ENCODE data around the gene KRT79. TPM values are rescaled to one million over a fixed set of nuclear protein-coding genes. Genes with fewer than 3 reads are reported as not detected.

Gene KRT79
- total RNA-seq, 2 experiments from 2014 or later: not detected

DNA sequence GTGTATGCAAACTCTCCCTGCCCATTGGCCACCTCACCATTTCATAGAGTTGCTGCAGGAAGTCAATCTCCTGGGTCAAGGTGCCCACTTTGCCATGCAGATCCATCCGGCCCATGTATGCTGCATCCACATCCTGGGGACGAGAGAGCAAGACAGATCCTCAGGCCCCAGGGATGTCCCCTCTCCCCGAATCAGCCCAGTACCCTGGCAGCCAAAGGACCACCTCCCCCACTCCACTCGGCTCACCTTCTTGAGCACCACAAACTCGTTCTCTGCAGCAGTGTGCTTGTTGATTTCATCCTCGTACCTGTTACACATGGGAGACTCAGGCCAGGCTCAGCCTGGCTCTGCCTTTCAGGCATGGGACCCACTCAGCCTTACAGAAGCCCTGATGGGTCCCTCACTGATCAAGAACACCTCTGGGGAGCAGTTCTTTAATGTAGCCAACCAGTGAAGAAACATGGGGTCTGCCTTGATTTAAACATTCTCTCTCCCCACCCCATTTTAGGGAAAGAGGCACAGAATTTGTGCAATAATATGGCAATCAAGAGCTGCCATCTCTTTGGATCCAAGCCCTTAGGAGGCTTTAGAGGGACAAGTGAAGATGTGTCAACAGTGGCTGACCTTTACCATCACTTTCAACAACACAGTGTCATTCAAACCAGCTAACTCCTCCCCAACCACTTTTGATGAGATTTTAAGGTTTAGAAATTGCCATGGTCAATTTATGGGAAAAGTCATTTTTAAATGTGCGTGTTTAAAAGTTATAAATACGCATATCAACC lies 3.9 kb downstream of the KRT79 start:
- Mint-ChIP-seq H3K27ac (no peak overlapping the region), H3K36me3 (ENCODE audit: low read depth) (no peaks in the 10 kb centered on the region), H3K4me3 (no peak overlapping the region), H3K27me3 (ENCODE audit: low read depth) (no peaks in the 10 kb centered on the region), H3K4me1 (ENCODE audit: low read depth) (peaks cover 9% of the 10 kb centered on the region), H3K9me3 (ENCODE audit: insufficient read depth) (no peaks in the 10 kb centered on the region)
- DNase-seq: no peak
- POLR2A ChIA-PET: no interaction called here
- ATAC-seq: no peak
- CTCF ChIA-PET: no interaction called here

- no peak for DNase-seq
- Mint-ChIP-seq H3K36me3 (ENCODE audit: low read depth) (no peaks in the 10 kb centered on the region), H3K4me1 (ENCODE audit: low read depth) (peaks cover 8% of the 10 kb centered on the region), H3K27me3 (ENCODE audit: low read depth) (no peaks in the 10 kb centered on the region), H3K4me3 (no peak overlapping the region), H3K9me3 (ENCODE audit: insufficient read depth) (no peaks in the 10 kb centered on the region), H3K27ac (no peak overlapping the region)
- ATAC-seq: no peak
- ChIA-PET CTCF (interaction anchor here (0.7 to 1.4 kb wide), 4 partner anchors 42 to 243 kb away, joined by 3 to 6 read pairs (median 4); no protein-coding TSS in a partner anchor), POLR2A (no interaction called here)
Measured at GRCh38 chr12:52828591-52829021, 5.5 kb downstream of the KRT79 start.

DNA sequence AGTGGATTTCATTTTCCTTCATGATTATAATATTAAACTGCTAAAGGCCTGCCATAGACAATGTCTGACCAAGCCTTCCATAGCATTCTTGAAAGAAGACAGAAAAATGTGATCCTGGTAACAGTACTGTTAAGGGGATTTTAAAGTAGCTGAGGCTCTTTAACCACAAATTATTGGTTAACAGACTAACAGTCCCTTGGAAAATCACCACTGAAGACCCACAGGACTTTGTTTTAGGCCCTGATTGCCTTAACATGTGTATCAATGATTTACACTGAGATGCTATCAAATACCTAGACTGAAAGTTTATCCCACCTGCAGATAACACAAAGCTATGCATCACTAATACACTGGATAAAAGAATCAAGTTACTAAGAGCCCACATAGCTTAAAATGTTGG lies 6.0 kb downstream of the KRT79 start:
- Mint-ChIP-seq H3K4me1 (ENCODE audit: low read depth) (peaks cover 8% of the 10 kb centered on the region), H3K4me3 (no peak overlapping the region), H3K36me3 (ENCODE audit: low read depth) (no peaks in the 10 kb centered on the region), H3K9me3 (ENCODE audit: insufficient read depth) (no peaks in the 10 kb centered on the region), H3K27ac (no peak overlapping the region), H3K27me3 (ENCODE audit: low read depth) (no peaks in the 10 kb centered on the region)
- CTCF ChIA-PET: interaction anchor here (0.7 to 1.4 kb wide), 4 partner anchors 42 to 242 kb away, joined by 3 to 6 read pairs (median 4); no protein-coding TSS in a partner anchor
- POLR2A ChIA-PET: no interaction called here
- ATAC-seq (no peak), DNase-seq (no peak)

DNA sequence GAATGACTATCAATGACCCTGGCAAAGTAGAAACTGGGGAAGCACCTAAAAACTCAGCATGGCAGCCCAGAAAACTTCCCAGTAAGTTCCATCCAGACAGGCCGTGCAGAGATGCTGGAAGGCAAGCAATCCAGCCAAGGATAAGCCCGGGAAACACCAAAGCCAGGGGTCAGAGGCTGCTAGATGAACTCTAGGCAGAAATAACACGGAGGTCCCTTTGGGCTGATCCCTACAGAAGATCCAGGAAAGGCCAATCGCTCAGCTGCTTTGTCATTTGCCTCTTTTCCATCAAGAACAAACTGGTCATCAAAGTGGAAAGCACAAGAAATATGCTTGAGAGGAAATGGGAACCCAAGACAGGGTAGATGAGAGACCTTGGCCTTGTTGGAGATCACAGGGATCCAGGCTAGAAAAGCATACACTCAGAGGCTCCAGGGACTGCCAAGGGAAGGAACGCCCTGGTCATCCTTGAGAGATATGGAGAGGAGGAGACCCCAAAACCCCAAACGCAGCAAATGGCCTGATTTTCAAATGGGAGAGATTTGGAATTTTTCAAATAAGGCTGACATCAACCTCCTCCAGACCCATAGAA lies 6.5 kb downstream of the KRT79 start:
- peaks cover 8% of the 10 kb centered on the region for H3K4me1 Mint-ChIP-seq (ENCODE audit: low read depth)
- ChIA-PET CTCF (interaction anchor here (0.7 kb wide), 1 partner anchor 57 kb away, joined by 3 read pairs; no protein-coding TSS in a partner anchor), POLR2A (no interaction called here)
- no peaks in the 10 kb centered on the region for H3K9me3 Mint-ChIP-seq (ENCODE audit: insufficient read depth)
- no peaks in the 10 kb centered on the region for H3K36me3 Mint-ChIP-seq (ENCODE audit: low read depth)
- DNase-seq (no peak), ATAC-seq (no peak)
- no peaks in the 10 kb centered on the region for H3K27me3 Mint-ChIP-seq (ENCODE audit: low read depth)
- H3K4me3 Mint-ChIP-seq: no peak overlapping the region
- H3K27ac Mint-ChIP-seq: no peak overlapping the region

- Mint-ChIP-seq H3K9me3 (ENCODE audit: insufficient read depth) (no peaks in the 10 kb centered on the region), H3K36me3 (ENCODE audit: low read depth) (no peaks in the 10 kb centered on the region), H3K27me3 (ENCODE audit: low read depth) (no peaks in the 10 kb centered on the region), H3K4me1 (ENCODE audit: low read depth) (peaks cover 8% of the 10 kb centered on the region), H3K27ac (no peak overlapping the region), H3K4me3 (no peak overlapping the region)
- no peak for DNase-seq
- no peak for ATAC-seq
- POLR2A ChIA-PET: no interaction called here
- CTCF ChIA-PET: interaction anchor here (1.1 kb wide), 1 partner anchor 11 kb away, joined by 3 read pairs; no protein-coding TSS in a partner anchor
Measured at GRCh38 chr12:52826611-52827498, 7.3 kb downstream of the KRT79 start.

- H3K27me3 Mint-ChIP-seq (ENCODE audit: low read depth): no peaks in the 10 kb centered on the region
- DNase-seq (no peak), ATAC-seq (no peak)
- POLR2A ChIA-PET: interaction anchor here (0.7 kb wide), 1 partner anchor 200 kb away, joined by 3 read pairs; no protein-coding TSS in a partner anchor
- peaks cover 8% of the 10 kb centered on the region for H3K4me1 Mint-ChIP-seq (ENCODE audit: low read depth)
- no peaks in the 10 kb centered on the region for H3K36me3 Mint-ChIP-seq (ENCODE audit: low read depth)
- no peak overlapping the region for H3K27ac Mint-ChIP-seq
- CTCF ChIA-PET: interaction anchor here (1.1 kb wide), 1 partner anchor 12 kb away, joined by 3 read pairs; no protein-coding TSS in a partner anchor
- no peak overlapping the region for H3K4me3 Mint-ChIP-seq
- no peaks in the 10 kb centered on the region for H3K9me3 Mint-ChIP-seq (ENCODE audit: insufficient read depth)
Measured at GRCh38 chr12:52825961-52826360, 8.2 kb downstream of the KRT79 start.

DNA sequence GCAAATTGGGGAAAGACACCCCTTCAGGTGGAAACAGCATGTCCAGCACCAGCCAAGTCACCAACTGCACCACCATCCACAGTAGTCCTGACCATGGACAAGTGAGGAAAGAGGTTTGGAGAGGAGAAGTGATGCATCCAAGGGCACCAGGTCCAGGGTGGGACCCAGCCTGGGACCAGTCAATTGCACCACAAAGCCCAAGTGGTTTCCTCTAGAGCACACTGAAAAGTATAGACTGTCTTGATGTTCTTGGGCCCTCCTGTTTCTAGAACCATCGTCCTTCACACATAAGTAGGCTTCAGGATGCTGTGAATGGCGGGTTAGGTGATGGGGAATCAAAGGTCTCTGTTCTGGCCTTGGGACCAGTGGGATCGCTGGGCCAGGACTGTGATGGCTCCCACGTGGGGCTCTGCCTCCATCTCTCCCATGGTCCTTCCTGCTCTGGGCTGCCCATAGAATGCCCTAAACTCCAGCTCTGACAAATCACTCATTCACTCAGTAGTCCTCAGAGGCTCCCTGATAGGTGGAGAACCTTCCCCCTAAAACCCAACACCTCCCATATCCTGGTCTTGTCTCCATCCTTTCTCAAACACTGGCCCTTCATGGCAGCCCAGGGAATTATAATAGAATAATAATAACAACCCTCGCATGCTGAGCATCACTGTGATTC lies 9.2 kb downstream of the KRT79 start:
- H3K9me3 Mint-ChIP-seq (ENCODE audit: insufficient read depth): no peaks in the 10 kb centered on the region
- no peak overlapping the region for H3K27ac Mint-ChIP-seq
- no peak overlapping the region for H3K4me3 Mint-ChIP-seq
- H3K27me3 Mint-ChIP-seq (ENCODE audit: low read depth): peaks cover 4% of the 10 kb centered on the region
- ATAC-seq (no peak), DNase-seq (no peak)
- peaks cover 8% of the 10 kb centered on the region for H3K4me1 Mint-ChIP-seq (ENCODE audit: low read depth)
- CTCF ChIA-PET: no interaction called here
- POLR2A ChIA-PET: no interaction called here
- H3K36me3 Mint-ChIP-seq (ENCODE audit: low read depth): no peaks in the 10 kb centered on the region

- Mint-ChIP-seq H3K36me3 (ENCODE audit: low read depth) (no peaks in the 10 kb centered on the region), H3K27me3 (ENCODE audit: low read depth) (peaks cover 4% of the 10 kb centered on the region), H3K4me3 (no peak overlapping the region), H3K4me1 (ENCODE audit: low read depth) (peaks cover 4% of the 10 kb centered on the region), H3K9me3 (ENCODE audit: insufficient read depth) (no peaks in the 10 kb centered on the region), H3K27ac (no peak overlapping the region)
- no peak for DNase-seq
- ATAC-seq: no peak
- CTCF ChIA-PET: no interaction called here
- POLR2A ChIA-PET: no interaction called here
Measured at GRCh38 chr12:52823761-52824450, 10.2 kb downstream of the KRT79 start.

- POLR2A ChIA-PET: no interaction called here
- no peak for DNase-seq
- CTCF ChIA-PET: no interaction called here
- Mint-ChIP-seq H3K27me3 (ENCODE audit: low read depth) (peaks cover 4% of the 10 kb centered on the region), H3K4me3 (no peak overlapping the region), H3K36me3 (ENCODE audit: low read depth) (no peaks in the 10 kb centered on the region), H3K9me3 (ENCODE audit: insufficient read depth) (no peaks in the 10 kb centered on the region), H3K4me1 (ENCODE audit: low read depth) (peaks cover 5% of the 10 kb centered on the region), H3K27ac (no peak overlapping the region)
- no peak for ATAC-seq
Measured at GRCh38 chr12:52822771-52823510, 11.2 kb downstream of the KRT79 start.

DNA sequence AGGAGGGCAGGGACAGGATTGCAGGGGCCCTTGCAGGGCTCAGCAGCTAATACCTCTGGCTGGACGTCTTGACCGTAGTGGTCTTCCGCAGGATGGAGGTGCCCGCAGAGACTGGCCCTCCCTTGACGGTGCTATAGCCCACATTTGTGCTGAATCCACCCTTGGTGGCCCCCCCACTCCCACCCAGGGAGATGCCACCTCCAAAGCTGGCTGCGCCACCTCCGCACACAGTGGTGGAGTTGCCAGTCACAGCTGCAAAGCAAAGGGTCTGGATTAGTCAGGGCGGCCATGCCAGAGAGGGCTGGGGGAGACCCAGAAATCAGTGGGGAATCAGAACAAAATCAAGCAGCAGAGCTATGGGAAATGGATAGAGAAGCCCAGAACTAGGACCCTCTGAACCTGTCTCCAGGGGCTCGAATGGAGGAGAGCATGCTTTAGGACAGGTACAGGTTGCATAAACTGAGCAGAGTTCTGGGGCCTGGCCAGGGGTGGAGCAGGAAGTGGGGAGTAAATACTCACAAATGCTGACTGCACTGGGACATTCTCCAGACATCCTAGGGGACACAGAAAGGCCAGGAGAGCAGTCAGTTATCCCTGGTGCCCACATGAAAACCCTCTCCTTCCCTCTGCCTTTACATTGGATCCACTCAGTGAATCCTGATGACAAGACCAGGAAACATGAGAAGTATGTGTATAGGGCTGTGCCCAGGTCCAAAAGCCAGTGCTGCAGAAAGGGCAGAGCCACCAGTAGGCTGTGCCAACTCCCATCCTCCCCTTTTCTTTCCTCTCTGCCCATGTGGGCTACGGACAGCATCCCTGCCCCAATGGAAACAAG lies 12.1 kb downstream of the KRT79 start:
- ChIA-PET CTCF (no interaction called here), POLR2A (no interaction called here)
- no peaks in the 10 kb centered on the region for H3K36me3 Mint-ChIP-seq (ENCODE audit: low read depth)
- no peak for ATAC-seq
- no peak overlapping the region for H3K27ac Mint-ChIP-seq
- DNase-seq: no peak
- peaks cover 4% of the 10 kb centered on the region for H3K27me3 Mint-ChIP-seq (ENCODE audit: low read depth)
- peaks cover 14% of the 10 kb centered on the region for H3K4me1 Mint-ChIP-seq (ENCODE audit: low read depth)
- no peaks in the 10 kb centered on the region for H3K9me3 Mint-ChIP-seq (ENCODE audit: insufficient read depth)
- no peak overlapping the region for H3K4me3 Mint-ChIP-seq

All from activated CD8-positive, alpha-beta T cell treated with anti-CD3 and anti-CD28 coated beads, Interleukin-2, amount 10 ng/mL, durations not matched to agents 7 days and 5 days (primary cell).